IPS-11a (cell line): ENCODE data around the gene PHF12.

Source experiments
- H3K4me3 ChIP-seq: one replicate; pipeline ENCODE4 v1.5.1; 2013; ENCODE audit warnings: low read depth, low read length, control low read depth

PHF12 gene

GRCh38 chr17:28951428-28951990 is at the start of gene PHF12:
TSS of gene PHF12 (minus strand) at chr17:28951518. CDS start at chr17:28950960, 558 bp downstream.
- peak within 1 kb of the TSS; percentile 95 for H3K4me3 ChIP-seq

- H3K4me3 ChIP-seq: no peak overlapping the region
Observed at GRCh38 chr17:29000973-29001372, 49.7 kb upstream of the PHF12 start.

- no peak overlapping the region for H3K4me3 ChIP-seq
Observed at GRCh38 chr17:28999206-28999605, 47.9 kb upstream of the PHF12 start.

GRCh38 chr17:28997806-28998205 is 46.5 kb upstream of the PHF12 start:
- H3K4me3 ChIP-seq: no peak overlapping the region

DNA sequence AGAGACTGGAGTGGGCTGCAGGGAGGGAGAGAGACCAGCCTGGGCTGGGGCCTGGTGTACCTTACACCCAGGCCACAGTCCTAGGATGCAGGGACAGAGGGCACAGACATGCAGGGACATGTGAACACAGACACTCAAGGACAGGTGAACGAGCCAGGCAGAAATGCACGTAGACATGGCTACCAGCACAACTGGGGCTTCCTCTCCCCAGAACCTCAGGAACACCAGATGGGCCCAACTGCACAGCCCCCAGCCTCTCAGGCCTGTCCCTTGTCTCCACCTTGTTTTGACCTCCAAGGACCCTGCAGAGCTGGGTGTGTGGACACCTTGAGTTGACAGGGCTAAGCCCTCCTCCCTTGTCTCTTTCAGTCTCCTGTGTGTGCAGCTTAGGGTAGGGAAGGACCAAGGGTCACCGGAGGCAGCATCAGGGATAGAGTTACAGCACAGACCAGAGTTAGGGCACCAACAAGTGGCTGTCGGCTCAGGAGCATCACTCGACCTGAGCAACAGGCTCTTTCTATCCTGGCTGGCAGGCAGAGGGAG is 45.3 kb upstream of the PHF12 start:
- no peak overlapping the region for H3K4me3 ChIP-seq

DNA sequence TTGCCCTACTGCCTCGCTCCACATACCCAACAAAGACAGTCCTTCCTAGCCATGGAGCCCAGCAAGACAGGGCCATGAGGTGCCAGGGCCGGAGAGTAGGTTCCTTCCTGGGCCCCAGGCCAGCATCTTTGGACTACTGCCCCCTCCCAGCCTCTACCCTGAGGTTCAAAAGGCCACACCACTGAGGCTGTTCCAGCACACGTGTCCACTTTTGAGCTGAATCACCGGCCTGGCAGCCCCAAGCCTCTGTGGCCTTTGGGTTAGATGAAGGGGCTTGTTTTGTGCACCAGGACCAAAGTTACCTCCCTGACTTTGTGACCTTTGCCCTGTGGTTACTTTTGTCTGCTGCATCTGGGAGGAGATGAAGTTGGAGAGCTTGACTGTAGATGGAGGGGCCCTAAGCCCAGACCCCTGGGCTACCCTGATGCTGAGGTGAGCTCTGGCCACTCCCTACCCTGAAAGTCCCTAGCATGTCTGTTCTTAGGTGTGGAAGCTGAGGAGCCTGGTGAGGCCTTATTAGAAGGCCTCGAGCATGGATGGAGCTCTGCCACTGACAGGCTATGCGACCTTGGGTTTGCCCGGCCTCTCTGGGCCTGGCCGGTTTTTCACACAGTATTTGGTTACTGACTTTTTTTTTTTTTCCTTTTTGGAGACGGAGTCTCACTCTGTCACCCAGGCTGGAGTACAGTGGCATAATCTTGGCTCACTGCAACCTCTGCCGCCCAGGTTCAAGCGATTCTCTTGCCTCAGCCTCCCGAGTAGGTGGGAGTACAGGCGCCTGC is 42.5 kb upstream of the PHF12 start:
- H3K4me3 ChIP-seq: no peak overlapping the region

DNA sequence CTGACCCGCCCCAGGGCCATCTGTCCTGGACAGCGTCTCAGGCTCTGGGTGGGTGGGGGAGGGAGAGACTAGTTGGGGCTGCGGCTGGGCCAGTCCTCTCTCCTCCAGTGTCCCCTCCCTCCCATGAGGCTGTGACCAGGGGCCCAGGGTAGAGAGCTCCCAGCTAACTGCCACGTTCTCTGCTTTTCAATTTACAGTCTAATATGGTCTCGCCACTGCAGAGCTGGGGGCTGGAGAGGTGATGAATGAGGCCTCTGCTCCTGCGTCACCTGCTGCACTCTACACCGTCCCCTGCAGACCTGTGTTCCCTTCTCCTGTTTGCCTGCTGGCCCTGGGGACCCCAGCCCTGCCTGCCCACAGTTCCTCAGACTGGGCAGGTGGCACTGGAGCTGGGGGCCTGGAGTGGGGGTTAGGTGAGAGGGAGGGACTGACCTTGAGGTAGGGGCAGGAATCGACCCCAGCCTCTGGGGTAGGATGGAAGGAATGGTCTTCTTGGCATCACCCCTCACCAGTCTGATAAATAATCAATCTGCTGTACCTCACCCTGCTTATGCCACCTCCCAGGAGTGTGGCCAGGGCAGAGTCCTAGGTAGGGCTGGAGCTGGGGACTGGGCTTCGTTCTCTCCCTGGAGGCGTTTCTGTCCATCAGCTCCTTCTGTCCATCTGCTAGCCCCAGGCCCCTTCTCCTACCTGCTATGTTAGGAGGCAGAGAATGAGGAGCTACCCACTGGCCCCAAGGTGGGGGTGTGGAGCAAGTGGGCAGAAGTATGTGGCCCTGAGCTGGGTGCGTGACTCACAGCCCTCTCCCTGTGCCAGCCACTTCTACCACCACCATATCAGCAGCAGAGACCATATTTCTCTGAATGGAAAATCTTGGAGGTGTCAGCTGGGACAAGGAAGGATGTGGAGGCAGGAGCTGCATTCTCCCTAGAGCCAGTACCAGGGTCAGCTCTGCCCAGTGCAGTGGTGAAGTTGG is 41.6 kb upstream of the PHF12 start:
- no peak overlapping the region for H3K4me3 ChIP-seq

DNA sequence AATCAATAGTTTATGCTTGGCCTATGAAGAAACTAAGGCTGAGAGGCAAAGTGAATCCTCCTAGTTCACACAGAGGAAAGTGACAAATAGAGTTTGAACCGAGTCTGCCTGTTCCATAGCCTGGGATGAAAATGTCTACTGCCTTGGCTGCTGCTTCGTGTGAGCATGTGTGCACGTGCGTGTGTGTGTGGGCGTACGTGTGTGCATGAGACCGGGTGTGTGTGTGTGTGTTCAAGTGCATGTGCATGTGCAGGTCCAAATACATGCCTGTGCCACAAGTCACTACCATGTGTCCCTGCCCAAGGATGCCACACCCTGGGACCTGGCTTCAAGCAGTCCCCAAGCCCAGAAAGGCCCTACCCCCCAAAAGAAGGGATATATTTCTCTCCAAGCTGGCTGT is 40.9 kb upstream of the PHF12 start:
- no peak overlapping the region for H3K4me3 ChIP-seq

DNA sequence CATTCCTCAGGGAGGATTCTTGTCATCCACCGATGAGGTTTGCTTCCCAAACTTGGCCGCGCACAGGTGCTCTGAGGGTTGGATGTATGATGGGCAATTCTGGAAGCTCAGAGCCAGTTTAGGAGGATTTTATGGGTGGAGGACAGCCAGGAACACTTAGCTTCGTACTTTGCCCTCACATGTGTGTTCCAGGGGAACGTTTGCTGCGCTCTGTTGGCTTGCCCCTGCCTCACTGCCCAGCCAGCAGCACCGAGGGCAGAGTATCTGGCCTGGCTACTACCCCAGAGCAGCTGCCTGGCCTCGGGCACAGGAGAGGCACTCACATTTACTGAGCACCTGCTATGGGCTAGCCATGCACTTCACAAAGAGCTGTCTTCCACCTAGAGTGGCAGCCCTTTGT is 40.5 kb upstream of the PHF12 start:
- H3K4me3 ChIP-seq: no peak overlapping the region

GRCh38 chr17:28989028-28989427 is 37.7 kb upstream of the PHF12 start:
- H3K4me3 ChIP-seq: no peak overlapping the region

GRCh38 chr17:28988475-28988874 is 37.2 kb upstream of the PHF12 start:
- H3K4me3 ChIP-seq: no peak overlapping the region

GRCh38 chr17:28986714-28987655 is 35.7 kb upstream of the PHF12 start:
- H3K4me3 ChIP-seq: no peak overlapping the region

- H3K4me3 ChIP-seq: no peak overlapping the region
Observed at GRCh38 chr17:28985950-28986713, 34.8 kb upstream of the PHF12 start.

GRCh38 chr17:28983286-28984230 is 32.2 kb upstream of the PHF12 start:
- H3K4me3 ChIP-seq: no peak overlapping the region

GRCh38 chr17:28982131-28982793 is 30.9 kb upstream of the PHF12 start:
- H3K4me3 ChIP-seq: no peak overlapping the region

GRCh38 chr17:28978356-28978964 is 27.1 kb upstream of the PHF12 start:
- H3K4me3 ChIP-seq: no peak overlapping the region

GRCh38 chr17:28977659-28978355 is 26.5 kb upstream of the PHF12 start:
- no peak overlapping the region for H3K4me3 ChIP-seq
